Measurements from ENCODE around the gene STT3B.

STT3B gene

DNA sequence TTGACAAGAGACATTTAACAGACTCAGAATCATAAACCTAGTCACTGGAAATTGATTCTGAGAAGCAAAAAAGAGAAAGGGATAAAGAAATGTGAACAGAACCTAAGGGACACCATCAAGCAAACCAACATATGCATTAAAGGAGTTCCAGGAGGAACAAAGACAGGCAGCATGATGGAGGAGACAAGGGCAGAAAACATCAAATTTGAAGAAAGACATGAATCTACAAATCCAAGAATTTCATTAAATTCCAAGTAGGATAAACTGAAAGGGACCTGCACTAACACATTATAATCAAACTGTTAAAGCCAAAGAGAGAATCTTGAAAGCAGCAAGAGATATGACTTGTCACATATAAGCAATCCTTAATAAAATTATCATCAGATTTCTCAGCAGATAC, 122.3 kb downstream of the STT3B start:
- no peak for DNase-seq

DNA sequence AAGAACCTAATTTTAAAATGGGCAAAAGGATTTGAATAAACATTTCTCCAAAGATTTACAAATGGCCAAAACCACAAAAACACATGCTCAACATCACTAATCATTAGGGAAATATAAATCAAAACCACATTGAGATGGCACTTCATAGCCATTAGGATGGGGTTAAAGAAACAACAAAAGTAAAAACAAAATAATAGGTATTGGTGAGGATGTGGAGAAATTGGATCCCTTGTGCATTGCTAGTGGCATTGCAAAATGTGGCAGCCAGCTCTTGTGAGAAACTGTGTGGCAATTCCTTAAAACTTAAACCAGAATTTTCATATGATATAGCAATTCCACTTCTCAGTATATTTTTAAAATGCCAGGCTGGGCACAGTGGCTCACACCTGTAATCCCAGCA, 126.5 kb downstream of the STT3B start:
- no peak for DNase-seq

DNA sequence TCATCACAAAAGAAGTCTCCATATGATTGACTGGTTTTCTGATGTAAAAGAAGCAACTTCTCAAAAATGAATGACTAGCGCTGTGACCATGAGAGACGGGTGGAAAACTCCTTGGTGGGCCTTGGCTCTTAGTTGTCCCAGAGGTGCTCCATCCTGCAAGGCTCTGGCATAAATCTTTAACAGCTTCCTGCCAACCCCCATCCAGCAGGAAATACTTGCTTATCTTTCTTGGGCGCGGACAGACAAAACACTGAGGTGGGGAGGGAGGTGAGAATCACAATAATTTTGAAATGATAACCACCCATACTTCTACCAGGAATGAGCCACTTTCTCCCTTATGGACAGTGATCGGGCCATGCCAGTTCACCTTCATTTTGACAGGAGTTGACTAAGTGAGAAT, 128.6 kb downstream of the STT3B start:
- no peak for DNase-seq

DNA sequence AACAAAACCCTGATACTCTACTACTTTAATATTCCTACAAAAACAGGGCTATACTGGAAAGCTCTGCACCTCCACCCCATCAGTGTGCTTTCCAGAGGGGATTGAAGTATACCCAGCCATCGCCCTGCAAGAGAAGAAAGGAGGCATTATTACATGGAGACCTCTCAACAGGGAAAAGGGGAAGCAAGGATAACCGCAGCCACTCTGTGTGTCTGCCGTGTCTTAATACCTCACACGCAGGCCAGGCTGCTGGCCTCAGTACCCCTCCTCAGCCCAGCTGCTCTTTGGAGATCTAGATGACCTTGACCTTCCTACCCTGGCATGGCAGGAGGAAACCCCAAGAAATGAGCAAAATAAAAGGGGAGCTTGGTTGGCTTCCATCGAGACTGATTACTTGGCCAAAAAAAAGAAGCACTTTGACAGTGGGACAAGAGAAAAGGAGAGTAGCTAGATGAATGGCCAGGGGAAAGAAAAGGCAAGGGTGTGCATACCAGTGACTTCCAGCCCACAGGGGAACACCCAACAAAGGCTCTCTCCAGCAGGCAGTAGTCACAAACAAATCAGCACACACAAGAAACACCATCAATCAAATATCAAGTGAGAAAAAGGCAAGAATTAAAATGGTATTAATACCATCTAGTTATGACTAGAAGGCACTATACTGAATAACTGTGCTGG, 129.4 kb downstream of the STT3B start:
- DNase-seq = no peak

DNA sequence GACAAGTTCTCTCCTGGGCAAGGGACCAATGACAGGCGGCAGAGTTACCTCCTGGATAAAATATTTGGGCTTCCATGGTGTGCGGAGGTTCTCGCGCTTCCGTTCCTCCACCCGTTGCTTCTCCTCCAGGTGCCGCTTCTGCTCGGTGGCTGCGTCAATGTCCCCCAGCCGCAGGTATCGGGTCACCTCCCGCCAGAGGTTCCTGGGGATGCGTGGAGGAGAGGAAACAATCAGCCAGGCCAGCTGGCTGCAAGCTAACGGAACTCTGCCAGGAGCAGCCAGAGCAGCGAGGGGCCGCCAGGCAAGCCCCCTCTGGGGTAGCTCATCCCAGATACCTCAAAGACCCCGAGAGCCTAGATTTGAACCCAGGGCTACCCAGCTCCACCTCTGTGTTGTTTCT, 131.3 kb downstream of the STT3B start:
- no peak for DNase-seq

DNA sequence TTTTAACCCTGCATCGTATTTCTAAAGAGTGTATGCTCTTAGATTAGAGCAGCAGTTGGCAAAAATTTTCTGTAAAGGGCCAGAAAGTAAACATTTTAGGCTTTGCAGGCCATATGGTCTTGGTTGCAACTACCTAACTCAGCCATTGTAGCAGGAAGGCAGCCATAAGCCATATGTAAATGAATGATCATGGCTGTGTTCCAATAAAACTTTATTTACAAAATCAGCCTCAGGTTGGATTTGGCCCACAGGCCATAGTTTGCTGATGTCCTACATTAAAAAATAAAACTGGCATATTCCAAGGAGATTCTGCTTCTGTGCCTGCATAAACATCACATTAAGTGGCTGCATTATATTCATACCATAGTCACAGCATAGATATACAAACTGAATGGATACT, 134.9 kb downstream of the STT3B start:
- DNase-seq = no peak

DNA sequence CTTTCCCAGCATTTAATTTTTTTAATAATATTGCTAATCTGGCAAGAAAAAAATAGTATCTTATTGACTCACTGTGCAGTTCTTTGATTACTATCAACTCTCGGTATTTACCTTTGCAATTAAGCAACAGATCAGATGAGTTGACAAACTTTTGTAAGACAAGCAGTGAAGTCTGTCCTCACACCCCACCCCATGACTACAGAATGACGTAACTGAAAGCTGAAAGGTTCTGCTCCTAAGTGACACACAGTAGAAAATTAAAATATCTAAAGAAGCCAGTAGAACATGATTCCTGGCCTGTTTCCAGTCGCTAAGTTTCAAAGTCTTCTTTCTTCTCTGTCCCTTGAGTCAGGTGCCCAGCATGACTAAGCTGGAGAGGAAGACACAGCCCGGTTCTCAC, 135.5 kb downstream of the STT3B start:
- no peak for DNase-seq

DNA sequence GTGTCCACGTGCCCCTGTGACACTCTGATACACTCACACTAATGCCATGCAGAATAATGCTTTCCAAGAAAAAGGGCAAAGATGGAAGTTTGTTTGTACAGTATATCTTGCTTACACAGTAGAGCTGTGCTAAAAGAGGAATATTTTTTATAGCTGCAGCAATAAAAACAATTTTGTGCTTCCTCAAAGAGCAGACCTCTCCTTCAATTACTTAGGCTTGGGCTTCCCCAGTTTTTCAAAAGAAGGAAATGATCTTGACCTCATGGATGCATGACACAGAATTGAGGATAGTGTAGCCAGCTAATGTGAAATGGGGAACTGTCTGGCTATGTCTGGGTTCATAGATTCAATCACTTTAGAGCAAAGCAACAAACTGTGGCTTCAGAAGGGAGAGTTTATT, 137.4 kb downstream of the STT3B start:
- DNase-seq = no peak

DNA sequence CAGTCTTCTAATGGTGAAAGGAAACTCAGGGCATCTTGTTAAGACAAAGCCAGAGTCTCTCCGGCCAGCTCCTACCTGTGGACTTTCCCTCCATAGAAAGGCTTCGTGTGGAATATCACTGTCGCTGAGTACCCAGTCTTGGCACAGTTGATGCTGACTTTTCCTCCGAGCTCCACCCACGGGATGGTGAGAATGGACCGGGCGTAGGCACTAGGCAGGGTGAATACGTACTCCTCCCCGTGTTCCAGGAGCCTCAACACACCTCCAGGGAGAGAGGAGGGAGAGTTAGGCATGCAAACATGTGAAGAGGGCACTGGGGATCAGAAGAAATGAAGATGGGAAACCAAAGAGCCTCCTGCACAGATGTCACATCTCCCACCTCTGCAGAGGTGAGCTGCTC, 138.0 kb downstream of the STT3B start:
- no peak for DNase-seq

DNA sequence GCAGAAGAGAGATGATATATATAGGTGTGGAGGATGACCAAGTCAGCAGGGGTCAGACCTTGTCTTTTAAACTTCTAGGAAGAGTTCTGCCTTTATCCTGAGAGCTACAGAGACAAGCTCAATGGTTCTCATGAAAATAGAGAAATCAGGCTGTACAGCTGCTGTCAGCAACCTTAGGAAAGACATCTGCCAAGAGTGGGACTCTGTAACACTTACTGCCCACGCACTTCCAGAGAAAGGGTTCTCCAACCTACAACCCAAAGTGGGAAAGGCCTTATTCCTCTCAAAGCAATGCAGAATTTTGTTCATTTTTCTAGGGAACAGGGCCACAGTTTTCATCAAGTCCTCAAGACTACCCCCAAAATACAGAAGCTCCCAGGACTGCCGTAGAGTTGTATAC, 138.7 kb downstream of the STT3B start:
- no peak for DNase-seq

DNA sequence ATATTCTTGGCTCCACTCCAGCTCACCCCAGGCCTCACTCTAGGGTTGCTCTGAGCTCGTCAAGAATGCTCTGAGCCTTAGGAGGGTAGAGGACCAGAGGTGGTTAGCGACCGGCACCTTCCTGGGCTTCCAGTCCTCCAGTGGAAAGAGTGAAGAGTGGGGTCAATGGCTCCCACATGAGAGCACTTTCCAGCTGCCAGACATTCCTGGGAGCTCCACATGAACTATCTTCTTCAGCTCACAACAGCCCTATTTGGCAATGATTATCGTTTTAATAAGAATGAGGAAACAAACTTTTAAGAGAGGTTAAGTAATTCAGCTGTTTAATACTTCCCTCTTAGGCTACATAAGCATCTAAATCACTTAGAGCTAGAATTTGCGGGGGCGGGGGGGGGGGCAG, 139.3 kb downstream of the STT3B start:
- DNase-seq = no peak

DNA sequence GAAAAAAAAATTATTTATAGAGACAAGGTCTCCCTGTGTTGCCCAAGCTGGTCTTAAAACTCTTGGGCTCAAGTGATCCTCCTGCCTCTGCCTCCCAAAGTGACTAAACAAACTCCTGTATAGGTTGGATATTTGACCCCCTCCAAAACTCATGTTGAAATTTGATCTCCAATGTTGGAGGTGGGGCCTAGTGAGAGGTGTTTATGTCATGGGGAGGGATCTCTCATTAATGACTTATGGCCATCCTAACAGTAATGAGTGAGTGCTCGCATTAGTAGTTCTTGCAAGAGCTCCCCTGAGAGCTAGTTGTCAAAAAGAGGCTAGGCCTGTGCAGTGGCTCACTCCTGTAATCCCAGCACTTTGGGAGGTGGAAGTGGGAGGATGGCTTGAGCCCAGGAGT, 141.2 kb downstream of the STT3B start:
- no peak for DNase-seq

DNA sequence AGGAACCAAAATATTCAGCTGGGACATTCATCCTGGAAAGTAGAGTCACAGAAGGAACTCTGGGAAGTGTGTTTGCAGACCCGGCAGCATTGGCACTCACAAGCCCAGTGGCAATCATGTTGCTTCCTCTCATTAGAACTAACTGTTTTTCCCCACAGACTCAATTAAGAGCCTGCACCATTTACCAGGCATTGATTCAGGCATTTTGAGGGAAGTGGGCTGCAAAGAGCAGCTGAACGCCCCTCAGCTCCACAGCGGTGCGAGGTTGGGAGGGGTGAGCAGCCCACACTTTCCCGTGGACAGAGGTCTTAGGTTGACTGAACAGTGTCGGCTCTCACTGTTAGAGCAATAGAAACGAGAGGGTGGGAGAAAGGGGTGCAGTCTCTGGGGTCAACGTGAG, 143.8 kb downstream of the STT3B start:
- DNase-seq = no peak

DNA sequence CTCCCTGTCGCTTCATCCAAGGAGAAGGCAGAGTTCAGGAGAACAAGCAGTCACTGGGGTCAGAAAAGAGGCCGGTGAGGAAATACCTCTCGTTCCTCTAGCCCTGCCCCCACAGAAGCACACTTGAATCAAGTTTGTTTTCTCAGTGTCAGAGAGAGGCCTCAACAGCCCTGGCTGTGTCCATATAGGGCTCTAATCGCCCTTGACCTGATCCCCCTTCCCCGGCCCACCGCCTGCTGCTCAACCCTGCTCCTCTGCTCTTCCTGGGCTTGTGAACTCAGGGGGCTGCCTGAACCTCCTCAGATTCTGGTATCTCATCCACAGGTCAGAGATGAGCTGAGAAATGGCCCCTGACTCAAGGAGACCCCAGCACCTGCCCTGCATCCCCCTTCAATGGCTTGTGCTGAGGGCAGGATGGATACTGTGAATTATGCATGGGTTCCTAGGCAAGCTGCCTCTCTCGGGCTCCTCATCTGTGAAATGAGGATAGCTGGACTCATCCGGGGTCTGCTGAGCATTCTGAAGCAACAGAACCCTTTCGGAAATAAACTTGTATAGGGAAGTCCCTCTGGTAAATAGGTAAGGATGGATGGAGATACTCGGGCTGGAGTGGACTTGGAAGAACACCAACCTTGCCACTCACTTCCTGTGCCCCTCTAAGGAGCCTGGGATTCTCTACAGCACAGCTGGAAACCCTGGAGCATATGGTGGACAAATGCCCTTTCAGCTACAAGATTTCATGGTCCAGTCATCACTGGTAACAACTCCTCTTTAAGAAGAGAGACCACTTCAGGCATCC, 147.5 kb downstream of the STT3B start:
- DNase-seq = no peak
